ENCODE measurements around the gene ATP4A.

ATP4A gene

GRCh38 chr19:35592226-35592625 is 28.8 kb upstream of the ATP4A start:
- no peak for ATAC-seq
- TF ChIP-seq PATZ1 (CRISPR knock-in tag; IDR thresholded peaks at IDR 0.05; ENCODE audit: borderline replicate concordance) (no peak), ZC3H10 (CRISPR knock-in tag; IDR thresholded peaks at IDR 0.05) (no peak), OSR1 (CRISPR knock-in tag; IDR thresholded peaks at IDR 0.05) (no peak), ZFP30 (CRISPR knock-in tag; IDR thresholded peaks at IDR 0.05) (no peak), RARB (CRISPR knock-in tag; IDR thresholded peaks at IDR 0.05) (no peak), CSDC2 (CRISPR knock-in tag; IDR thresholded peaks at IDR 0.05) (no peak), BACH2 (CRISPR knock-in tag; IDR thresholded peaks at IDR 0.05; ENCODE audit: borderline replicate concordance) (no peak), CREB5 (CRISPR knock-in tag; IDR thresholded peaks at IDR 0.05; ENCODE audit: low read depth) (no peak), ZFP3 (CRISPR knock-in tag; IDR thresholded peaks at IDR 0.05) (no peak), ZNF565 (CRISPR knock-in tag; conservative IDR thresholded peaks at IDR 0.05; ENCODE audit: low read depth) (no peak), PPARA (CRISPR knock-in tag; IDR thresholded peaks at IDR 0.05; ENCODE audit: borderline replicate concordance) (no peak), ZNF8 (CRISPR knock-in tag; IDR thresholded peaks at IDR 0.05) (no peak), SNAI2 (CRISPR knock-in tag; IDR thresholded peaks at IDR 0.05) (no peak), ISL1 (CRISPR knock-in tag; IDR thresholded peaks at IDR 0.05) (no peak)

- TF ChIP-seq TOX (CRISPR knock-in tag; IDR thresholded peaks at IDR 0.05; ENCODE audit: borderline replicate concordance) = no peak
- no peak for TF ChIP-seq ISL1 (CRISPR knock-in tag; IDR thresholded peaks at IDR 0.05)
- no peak for TF ChIP-seq PPARA (CRISPR knock-in tag; IDR thresholded peaks at IDR 0.05; ENCODE audit: borderline replicate concordance)
- TF ChIP-seq TSHZ2 (CRISPR knock-in tag; IDR thresholded peaks at IDR 0.05) = no peak
- TF ChIP-seq CSRNP3 (CRISPR knock-in tag; IDR thresholded peaks at IDR 0.05) = no peak
- TF ChIP-seq ARNTL (CRISPR knock-in tag; IDR thresholded peaks at IDR 0.05; ENCODE audit: borderline replicate concordance, low read depth) = no peak
- TF ChIP-seq CREB5 (CRISPR knock-in tag; IDR thresholded peaks at IDR 0.05; ENCODE audit: low read depth) = no peak
- TF ChIP-seq POU6F1 (CRISPR knock-in tag; IDR thresholded peaks at IDR 0.05; ENCODE audit: borderline replicate concordance, low read depth) = no peak
- no peak for TF ChIP-seq SNAI2 (CRISPR knock-in tag; IDR thresholded peaks at IDR 0.05)
- TF ChIP-seq ZNF565 (CRISPR knock-in tag; conservative IDR thresholded peaks at IDR 0.05; ENCODE audit: low read depth) = no peak
- no peak for TF ChIP-seq BACH2 (CRISPR knock-in tag; IDR thresholded peaks at IDR 0.05; ENCODE audit: borderline replicate concordance)
- TF ChIP-seq RARB (CRISPR knock-in tag; IDR thresholded peaks at IDR 0.05) = no peak
- no peak for TF ChIP-seq GLIS3 (CRISPR knock-in tag; IDR thresholded peaks at IDR 0.05)
- TF ChIP-seq ZNF70 (CRISPR knock-in tag; IDR thresholded peaks at IDR 0.05) = no peak
- no peak for TF ChIP-seq ZFP3 (CRISPR knock-in tag; IDR thresholded peaks at IDR 0.05)
- no peak for TF ChIP-seq ZC3H10 (CRISPR knock-in tag; IDR thresholded peaks at IDR 0.05)
- no peak for ATAC-seq
Measured at GRCh38 chr19:35590875-35591274, 27.4 kb upstream of the ATP4A start.

Data from SK-N-SH treated with all-trans-retinoic acid at 6 μM for 48 hours (cell line).